Omental fat pad (tissue), 4 donors: Measurements from ENCODE around the gene CERS5. TPM values are rescaled to one million over a fixed set of nuclear protein-coding genes. Genes with fewer than 3 reads are reported as not detected.

ENCODE experiments used
- ATAC-seq: fragments of 150-250 bp; one replicate; pipeline ENCODE4 v1.9.1; 2016; ENCODE audit warnings: mild to moderate bottlenecking, moderate library complexity; ENCODE audit not compliant: low FRiP score
- DNase-seq: peaks from one replicate; pipeline ENCODE4 v3.0.0-alpha.2; 2019; ENCODE audit warnings: low spot score
- total RNA-seq, 4 donors: library from RNA; depleted of rRNA; stranded (reverse); fragments of >200 nt; gene quantifications; one replicate each; pipeline ENCODE4 v1.1.0, GENCODE V29; 2016
- TF ChIP-seq, protein P1 (sequence below), 3 donors: fragments of 450-650 bp; IDR thresholded peaks; one replicate each; pipeline ENCODE4 v1.5.1; 2016 to 2017; ENCODE audit warnings: antibody characterized with exemption in 3 of 3, mild to moderate bottlenecking in 3 of 3, moderate library complexity in 2 of 3

Gene CERS5
- total RNA-seq, 4 donors from 2014 or later = 20.0 to 27.6 (median 24.6) TPM

DNA sequence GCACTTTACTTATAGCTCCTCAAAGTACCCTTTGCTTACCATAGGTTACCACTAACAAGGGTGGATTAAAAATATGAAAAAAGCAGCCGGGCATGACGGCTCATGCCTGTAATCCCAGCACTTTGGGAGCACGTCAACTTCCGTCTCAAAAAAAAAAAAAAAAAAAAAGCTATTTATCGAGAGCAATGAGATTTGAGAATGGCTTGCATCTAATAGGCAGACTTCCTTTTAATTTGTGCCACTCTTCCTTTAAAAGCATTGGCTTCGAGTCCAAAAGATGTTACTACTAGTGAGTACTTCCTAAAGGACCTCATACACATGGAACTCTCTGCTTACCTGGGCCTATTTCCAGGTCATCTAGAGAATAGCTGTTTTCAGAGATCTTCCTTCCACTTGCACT lies 38.5 kb upstream of the CERS5 start:
- TF ChIP-seq, protein P1, sequence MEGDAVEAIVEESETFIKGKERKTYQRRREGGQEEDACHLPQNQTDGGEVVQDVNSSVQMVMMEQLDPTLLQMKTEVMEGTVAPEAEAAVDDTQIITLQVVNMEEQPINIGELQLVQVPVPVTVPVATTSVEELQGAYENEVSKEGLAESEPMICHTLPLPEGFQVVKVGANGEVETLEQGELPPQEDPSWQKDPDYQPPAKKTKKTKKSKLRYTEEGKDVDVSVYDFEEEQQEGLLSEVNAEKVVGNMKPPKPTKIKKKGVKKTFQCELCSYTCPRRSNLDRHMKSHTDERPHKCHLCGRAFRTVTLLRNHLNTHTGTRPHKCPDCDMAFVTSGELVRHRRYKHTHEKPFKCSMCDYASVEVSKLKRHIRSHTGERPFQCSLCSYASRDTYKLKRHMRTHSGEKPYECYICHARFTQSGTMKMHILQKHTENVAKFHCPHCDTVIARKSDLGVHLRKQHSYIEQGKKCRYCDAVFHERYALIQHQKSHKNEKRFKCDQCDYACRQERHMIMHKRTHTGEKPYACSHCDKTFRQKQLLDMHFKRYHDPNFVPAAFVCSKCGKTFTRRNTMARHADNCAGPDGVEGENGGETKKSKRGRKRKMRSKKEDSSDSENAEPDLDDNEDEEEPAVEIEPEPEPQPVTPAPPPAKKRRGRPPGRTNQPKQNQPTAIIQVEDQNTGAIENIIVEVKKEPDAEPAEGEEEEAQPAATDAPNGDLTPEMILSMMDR (IDR thresholded peaks at IDR 0.05) = no peak
- no peak for ATAC-seq
- no peak for DNase-seq

DNA sequence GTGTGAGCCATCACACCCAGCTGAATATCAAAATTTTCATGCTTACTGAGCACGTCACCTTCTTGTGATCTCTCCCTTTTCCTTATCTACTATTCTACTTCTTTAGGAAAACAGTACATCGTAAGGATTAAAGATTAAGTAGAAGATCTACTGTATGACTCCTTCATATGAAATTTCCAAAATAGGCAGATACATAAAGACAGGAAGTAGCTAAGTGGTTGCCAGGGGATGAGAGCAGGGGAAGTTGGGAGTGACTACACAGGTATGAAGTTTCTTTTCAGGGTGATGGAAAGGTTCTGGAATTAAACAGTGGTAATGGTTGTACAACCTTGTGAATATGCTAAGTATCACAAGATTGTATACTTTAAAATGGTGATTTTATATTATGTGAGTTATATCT lies 36.5 kb upstream of the CERS5 start:
- TF ChIP-seq, protein P1 (IDR thresholded peaks at IDR 0.05) = no peak
- ATAC-seq = no peak
- no peak for DNase-seq

DNA sequence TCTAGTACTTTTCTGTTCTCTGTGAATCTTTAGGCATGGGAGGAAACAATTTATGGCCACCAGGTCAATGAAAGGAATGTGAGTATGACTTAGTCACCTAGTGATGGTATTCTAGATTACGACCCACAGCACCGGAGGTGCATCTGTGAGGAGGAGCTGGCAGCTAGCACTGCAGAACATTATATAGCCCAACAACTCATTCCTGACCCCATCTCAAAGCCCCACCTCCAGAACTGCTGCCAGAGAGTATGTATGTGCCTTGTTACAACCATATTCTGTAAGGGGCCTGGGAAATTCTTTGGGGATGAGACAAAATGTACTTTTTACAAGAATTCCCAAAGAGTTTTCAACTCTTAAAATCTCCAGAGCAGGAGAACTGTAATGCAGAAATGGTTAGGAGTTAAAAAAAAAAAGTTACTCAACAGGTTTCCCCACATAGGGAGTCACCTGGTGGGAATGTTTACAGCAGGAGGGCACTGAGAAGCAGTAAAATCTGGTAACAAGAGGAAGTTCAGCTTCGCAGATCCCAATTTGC lies 34.9 kb upstream of the CERS5 start:
- TF ChIP-seq, protein P1 (IDR thresholded peaks at IDR 0.05) = no peak
- peak; percentile 68 for ATAC-seq

DNA sequence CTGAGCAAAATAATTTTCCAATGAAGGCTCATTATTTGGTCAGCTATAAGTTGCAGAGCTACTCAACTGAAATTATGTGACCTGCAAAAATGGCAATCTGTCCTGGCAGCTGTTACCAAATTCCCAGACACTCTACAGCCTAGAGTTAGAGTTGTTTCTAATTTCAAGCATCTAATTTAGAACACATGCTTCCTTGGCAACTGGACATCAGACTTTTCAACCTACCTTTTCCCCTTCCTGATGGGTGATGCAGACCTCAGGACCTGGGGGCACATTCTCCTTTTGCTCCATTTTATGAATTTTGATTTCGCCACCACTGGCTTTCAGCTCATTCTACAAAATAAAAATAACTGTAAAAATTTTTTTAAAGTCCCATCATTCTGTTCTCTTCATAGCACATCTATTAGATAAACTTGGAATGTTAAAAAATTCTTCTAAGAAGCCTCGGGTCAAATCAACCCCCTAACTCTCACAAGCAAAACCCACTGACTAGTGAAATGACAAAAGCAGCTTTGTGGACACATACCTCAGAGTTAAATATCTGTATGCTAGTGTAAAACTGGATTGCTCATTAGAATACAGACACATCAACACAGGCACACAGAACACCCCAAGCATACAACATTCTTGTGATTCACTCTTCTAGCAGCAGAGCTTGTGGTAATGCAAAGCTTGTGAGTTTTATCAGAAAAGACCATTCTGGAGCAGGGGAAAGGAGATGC lies 33.5 kb upstream of the CERS5 start:
- TF ChIP-seq, protein P1 (IDR thresholded peaks at IDR 0.05) = no peak
- DNase-seq (no peak), ATAC-seq (no peak)

More for the DNA sequence above, 34.9 kb upstream of the CERS5 start:
- no peak for DNase-seq

DNA sequence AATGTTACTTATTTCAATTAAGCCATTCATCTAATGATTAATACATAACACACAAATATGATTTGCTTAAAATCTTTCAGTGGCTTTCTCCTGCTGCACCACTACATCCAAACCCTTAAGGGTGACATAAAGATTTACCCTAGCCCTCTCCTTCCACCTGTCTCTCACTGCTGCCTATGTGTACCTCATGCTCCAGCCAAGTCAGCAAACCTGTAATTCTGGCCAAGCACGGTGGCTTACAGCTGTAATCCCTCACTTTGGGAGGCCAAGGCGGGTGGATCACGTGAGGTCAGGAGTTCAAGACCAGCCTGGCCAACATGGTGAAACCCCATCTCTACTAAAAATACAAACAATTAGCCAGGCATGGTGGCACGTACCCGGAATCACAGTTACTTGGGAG lies 31.7 kb upstream of the CERS5 start:
- no peak for DNase-seq
- ATAC-seq = no peak

DNA sequence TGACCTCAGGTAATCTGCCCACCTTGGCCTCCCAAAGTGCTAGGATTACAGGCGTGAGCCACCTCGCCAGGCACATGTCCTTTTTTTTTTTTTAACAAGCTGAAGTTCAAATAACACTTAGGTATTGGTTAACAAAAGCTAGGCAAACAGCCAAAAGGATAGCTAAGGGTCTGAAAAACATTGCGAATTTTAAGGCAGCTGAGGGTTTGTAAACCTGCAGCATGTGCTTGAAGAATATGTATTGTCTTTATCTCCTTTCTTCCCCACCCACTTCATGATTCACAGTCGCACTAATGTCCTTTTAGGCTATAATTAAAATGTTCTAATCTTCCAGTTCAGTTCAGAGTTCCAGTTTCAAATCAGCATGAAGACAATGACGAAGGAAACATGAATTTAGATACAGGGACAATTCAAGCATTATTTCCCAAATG lies 30.1 kb upstream of the CERS5 start:
- ATAC-seq (no peak), DNase-seq (no peak)
- TF ChIP-seq, protein P1 (IDR thresholded peaks at IDR 0.05) = no peak

More for the DNA sequence above, 31.7 kb upstream of the CERS5 start:
- TF ChIP-seq, protein P1 (IDR thresholded peaks at IDR 0.05) = no peak

DNA sequence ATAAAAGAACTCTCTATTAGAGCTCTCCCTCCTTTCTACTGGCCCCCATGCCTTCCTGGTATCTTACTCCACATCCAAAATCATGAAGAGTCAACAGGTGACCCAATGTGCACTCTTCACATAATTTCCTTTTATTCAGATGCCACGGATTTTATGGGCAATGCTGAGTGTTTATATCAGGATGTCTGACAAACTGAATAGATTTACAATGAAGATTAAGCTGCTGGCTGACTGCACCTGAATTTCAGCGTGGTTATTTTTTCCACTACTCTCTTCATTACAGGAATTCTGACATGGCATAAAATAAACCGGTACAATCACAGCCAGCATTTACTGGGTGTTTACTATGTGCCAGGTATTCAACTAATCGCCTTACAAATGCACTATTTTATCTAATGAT lies 29.4 kb upstream of the CERS5 start:
- TF ChIP-seq, protein P1 (IDR thresholded peaks at IDR 0.05) = no peak
- DNase-seq (no peak), ATAC-seq (no peak)
